K562 (cell line): ENCODE data around the gene EWSR1. TPM values are rescaled to one million over a fixed set of nuclear protein-coding genes. Genes with fewer than 3 reads are reported as not detected.

Experiments used
- ELK3 ChIP-seq: fragments of 450-650 bp; formaldehyde crosslinking; IDR thresholded peaks from 2 replicates; pipeline ENCODE4 v1.4.0; 2020; ENCODE audit warnings: mild to moderate bottlenecking
- FOXA1 ChIP-seq: fragments of 450-650 bp; IDR thresholded peaks from 2 replicates; pipeline ENCODE4 v1.6.1; 2016; ENCODE audit warnings: mild to moderate bottlenecking, borderline replicate concordance
- FOXM1 ChIP-seq, 2 experiments: fragments of 450-650 bp in 1 of 2; sonication (generic) in 1 of 2; formaldehyde crosslinking in 1 of 2; IDR thresholded peaks; 2 replicates each; pipeline versions ENCODE4 v1.6.1 to v1.9.0; 2017 to 2022; ENCODE audit warnings: low read depth in 2 of 2, mild to moderate bottlenecking in 2 of 2, missing genetic modification reagents in 1 of 2, moderate library complexity in 1 of 2
- MTF1 ChIP-seq: fragments of 250-450 bp; sonication (Bioruptor Pico); IDR thresholded peaks from 2 replicates; pipeline ENCODE4 v1.9.0; 2021; ENCODE audit warnings: moderate library complexity, mild to moderate bottlenecking, inconsistent platforms, borderline replicate concordance
- RBM14 ChIP-seq: fragments of 200-400 bp; formaldehyde crosslinking; IDR thresholded peaks from 2 replicates; pipeline ENCODE4 v1.6.1; 2018; ENCODE audit warnings: low read depth, mild to moderate bottlenecking, low read length, moderate library complexity, borderline replicate concordance; ENCODE audit not compliant: insufficient read depth
- SMARCA5 ChIP-seq: fragments of 450-650 bp; IDR thresholded peaks from 2 replicates; pipeline ENCODE4 v1.6.1; 2016
- SOX6 ChIP-seq: fragments of 450-650 bp; IDR thresholded peaks from 2 replicates; pipeline ENCODE4 v1.6.1; 2014; ENCODE audit warnings: mild to moderate bottlenecking
- TBP ChIP-seq: optimal IDR thresholded peaks from 2 replicates; pipeline ENCODE3; 2011; ENCODE audit warnings: low read depth, low read length, improper control_type of control experiment
- ZNF263 ChIP-seq: sonication (generic); formaldehyde crosslinking; IDR thresholded peaks from 2 replicates; pipeline ENCODE4 v1.8.0; 2022; ENCODE audit warnings: mild to moderate bottlenecking, missing genetic modification reagents, borderline replicate concordance
- ZNF407 ChIP-seq: fragments of 450-650 bp; IDR thresholded peaks from 2 replicates; pipeline ENCODE4 v1.6.1; 2016; ENCODE audit warnings: low read depth
- ZNF592 ChIP-seq: fragments of 450-650 bp; IDR thresholded peaks from 2 replicates; pipeline ENCODE4 v1.6.1; 2017; ENCODE audit warnings: antibody characterized with exemption, mild to moderate bottlenecking
- ZNF785 ChIP-seq: fragments of 250-450 bp; sonication (Bioruptor Pico); IDR thresholded peaks from 2 replicates; pipeline ENCODE4 v1.4.0; 2020; ENCODE audit warnings: mild to moderate bottlenecking
- polyA plus RNA-seq, 8 experiments: library from polyadenylated mRNA; depleted of rRNA in 4 of 8; stranded (reverse) in 5 of 8; unstranded in 3 of 8; fragments of >200 nt; fragmentation: Nextera tagmentation in 2 of 8; fragmentation: Illumina TruSeq in 1 of 8; extraction: Ambion mirVana in 2 of 8; extraction: Trizol in 1 of 8; gene quantifications; 2 replicates each; pipeline versions ENCODE4 v1.2.1 to v1.2.3, GENCODE V29; 2011 to 2014; ENCODE audit warnings: inconsistent platforms in 1 of 8, missing spikeins in 1 of 8
- total RNA-seq, 7 experiments: library from RNA; depleted of rRNA in 6 of 7; stranded (reverse); fragments of >200 nt in 6 of 7; fragmentation: Illumina TruSeq in 2 of 7; extraction: Trizol in 2 of 7; gene quantifications; 2 replicates each; pipeline versions ENCODE4 v1.2.1 to v1.2.3, GENCODE V29; 2011 to 2021; ENCODE audit warnings: low replicate concordance in 1 of 7

The EWSR1 gene
- total and polyA plus RNA-seq, 9 of the 15 experiments (the other 6 are each of a cell fraction or from before 2014, with no cell fraction given), result 83.3 to 450 (median 239) TPM

GRCh38 chr22:29267858-29268510, at the start of gene EWSR1, which contains the start of gene RHBDD3 (continued):
- TF ChIP-seq ZNF407 (no peak), SMARCA5 (no peak), ZNF592 (no peak), RBM14 (no peak), MTF1 (no peak), ZNF785 (CRISPR knock-in tag) (no peak), ZNF263 (CRISPR knock-in tag) (no peak), SOX6 (peak; percentile 3; the same call in 1 of the 2 replicates), TBP (peak; percentile 67), ELK3 (CRISPR knock-in tag) (no peak), FOXM1 (IDR thresholded peaks at IDR 0.05; ENCODE audit: low read depth) (peak; percentile 85), FOXM1 (CRISPR knock-in tag; IDR thresholded peaks at IDR 0.05; ENCODE audit: low read depth) (no peak), FOXA1 (no peak)
